Measurements from ENCODE around the gene MSL3B.

Gene MSL3B

DNA sequence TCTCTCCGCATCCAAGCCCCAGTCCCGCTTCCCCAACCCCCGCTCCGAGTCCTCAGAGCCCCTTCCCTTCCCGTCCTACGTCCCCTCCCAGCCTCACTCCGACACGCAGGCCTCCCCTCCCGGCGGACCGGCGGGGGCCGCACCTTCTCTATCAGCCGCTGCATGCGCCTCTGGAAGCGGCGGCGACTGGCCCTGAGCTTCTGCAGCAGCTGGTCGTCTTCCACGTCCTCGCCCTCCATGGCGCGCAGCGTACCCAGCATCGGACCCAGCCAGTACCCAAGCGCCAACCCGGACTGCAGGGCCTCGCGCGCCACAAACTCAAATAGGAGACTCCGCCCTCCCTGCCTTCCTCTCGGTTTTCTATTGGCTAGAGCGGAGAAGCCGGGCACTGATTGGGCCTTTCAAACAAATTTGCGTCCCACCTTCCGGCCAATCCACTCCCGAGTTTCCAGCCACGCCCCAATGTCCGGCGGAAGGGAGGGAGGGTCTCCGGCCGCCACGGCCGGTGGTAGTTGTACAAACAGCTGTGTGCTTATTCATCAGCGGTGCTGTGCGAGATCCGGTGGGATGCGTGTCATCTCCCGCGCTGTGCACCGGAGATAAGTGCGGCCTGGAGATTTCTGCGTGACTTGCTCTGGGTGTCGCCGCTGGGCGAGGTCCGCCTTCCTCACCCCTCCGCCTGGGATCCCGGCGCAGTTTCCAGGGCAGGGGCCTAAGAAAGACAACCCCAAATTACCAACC is 13.8 kb downstream of the MSL3B start, which contains the start of gene HJURP:
TSS of gene HJURP (minus strand) at position 295 of the 741 bp plus-strand sequence. CDS start at position 260, 35 bp downstream.
- no peak within 1 kb of the TSS for H3K27ac ChIP-seq (ENCODE audit: low read depth, low read length)
- H3K4me3 ChIP-seq (ENCODE audit: low read length in 3 of 3) = peak within 1 kb of the TSS; percentile 72 to 96 (median 90)
- H3K27me3 ChIP-seq (ENCODE audit: control insufficient read depth in 3 of 3, insufficient read depth in 3 of 3, low read length in 3 of 3) = peaks cover 0 to 13% (median 0%) of the 10 kb centered on the region in 3 donors
- H3K36me3 ChIP-seq (ENCODE audit: control insufficient read depth in 3 of 3, insufficient read depth in 3 of 3, low read length in 3 of 3) = no peaks in the 10 kb centered on the region
- H3K4me1 ChIP-seq (ENCODE audit: control insufficient read depth in 3 of 3, insufficient read depth in 3 of 3, low read length in 3 of 3) = peaks cover 5 to 17% (median 13%) of the 10 kb centered on the region in 3 donors
- peak within 1 kb of the TSS; percentile 66 to 81 (median 81) for H3K9ac ChIP-seq (ENCODE audit: low read depth in 1 of 3, low read length in 3 of 3)
- no peaks in the 10 kb centered on the region for H3K9me3 ChIP-seq (ENCODE audit: control insufficient read depth in 3 of 3, low read length in 3 of 3)

DNA sequence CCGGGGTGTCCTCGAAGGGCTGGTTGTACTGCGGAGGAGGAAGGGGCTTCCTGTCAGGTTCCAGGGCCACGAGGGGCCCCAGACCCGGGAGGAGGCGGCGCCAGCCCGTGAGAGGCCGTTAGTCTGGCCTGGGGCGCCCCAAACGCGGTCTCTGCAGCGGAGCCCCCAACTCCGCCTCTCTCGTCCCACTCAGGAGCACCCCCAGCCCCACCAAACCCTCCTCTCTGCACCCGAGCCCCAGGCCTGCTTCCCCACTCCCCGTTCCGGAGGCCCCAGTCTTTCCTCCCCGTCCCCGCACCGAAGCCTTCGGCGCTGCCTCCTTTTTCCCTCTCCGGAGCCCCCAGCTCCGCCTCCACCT is 14.3 kb downstream of the MSL3B start:
- Histone ChIP-seq H3K9me3 (ENCODE audit: control insufficient read depth in 3 of 3, low read length in 3 of 3) (no peaks in the 10 kb centered on the region), H3K27me3 (ENCODE audit: control insufficient read depth in 3 of 3, insufficient read depth in 3 of 3, low read length in 3 of 3) (peaks cover 0 to 13% (median 0%) of the 10 kb centered on the region in 3 donors), H3K9ac (ENCODE audit: low read depth in 1 of 3, low read length in 3 of 3) (peak overlapping the region in 2 of 3 donors; percentile 33 to 43), H3K4me3 (ENCODE audit: low read length in 3 of 3) (peak overlapping the region; percentile 72 to 96 (median 90)), H3K36me3 (ENCODE audit: control insufficient read depth in 3 of 3, insufficient read depth in 3 of 3, low read length in 3 of 3) (no peaks in the 10 kb centered on the region), H3K27ac (ENCODE audit: low read depth, low read length) (no peak overlapping the region), H3K4me1 (ENCODE audit: control insufficient read depth in 3 of 3, insufficient read depth in 3 of 3, low read length in 3 of 3) (peaks cover 5 to 17% (median 13%) of the 10 kb centered on the region in 3 donors)

DNA sequence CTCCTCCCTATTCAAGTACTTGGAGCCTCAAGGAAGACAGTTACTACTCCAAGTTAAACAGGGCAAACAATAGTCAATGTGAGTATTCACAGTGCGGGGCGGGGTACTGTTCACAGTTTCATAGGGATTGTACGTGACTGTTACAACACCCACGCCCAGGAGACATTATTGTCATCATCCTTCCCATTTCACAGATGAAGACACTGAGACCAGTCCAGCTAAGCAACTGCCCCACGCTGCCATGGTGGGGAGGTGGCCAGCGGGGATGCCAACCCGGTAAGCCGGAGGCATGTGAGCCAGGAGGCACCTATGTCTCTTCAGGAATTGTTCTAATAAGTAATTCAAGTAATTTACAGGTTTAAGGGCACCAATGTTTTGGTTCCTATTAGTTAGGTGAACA is 14.8 kb downstream of the MSL3B start:
- no peak overlapping the region for H3K9ac ChIP-seq (ENCODE audit: low read depth in 1 of 3, low read length in 3 of 3)
- H3K27ac ChIP-seq (ENCODE audit: low read depth, low read length) = no peak overlapping the region
- no peaks in the 10 kb centered on the region for H3K36me3 ChIP-seq (ENCODE audit: control insufficient read depth in 3 of 3, insufficient read depth in 3 of 3, low read length in 3 of 3)
- H3K4me1 ChIP-seq (ENCODE audit: control insufficient read depth in 3 of 3, insufficient read depth in 3 of 3, low read length in 3 of 3) = peaks cover 5 to 17% (median 13%) of the 10 kb centered on the region in 3 donors
- H3K27me3 ChIP-seq (ENCODE audit: control insufficient read depth in 3 of 3, insufficient read depth in 3 of 3, low read length in 3 of 3) = peaks cover 0 to 13% (median 0%) of the 10 kb centered on the region in 3 donors
- H3K9me3 ChIP-seq (ENCODE audit: control insufficient read depth in 3 of 3, low read length in 3 of 3) = no peaks in the 10 kb centered on the region
- peak overlapping the region in 2 of 3 donors; percentile 13 to 72 for H3K4me3 ChIP-seq (ENCODE audit: low read length in 3 of 3)

DNA sequence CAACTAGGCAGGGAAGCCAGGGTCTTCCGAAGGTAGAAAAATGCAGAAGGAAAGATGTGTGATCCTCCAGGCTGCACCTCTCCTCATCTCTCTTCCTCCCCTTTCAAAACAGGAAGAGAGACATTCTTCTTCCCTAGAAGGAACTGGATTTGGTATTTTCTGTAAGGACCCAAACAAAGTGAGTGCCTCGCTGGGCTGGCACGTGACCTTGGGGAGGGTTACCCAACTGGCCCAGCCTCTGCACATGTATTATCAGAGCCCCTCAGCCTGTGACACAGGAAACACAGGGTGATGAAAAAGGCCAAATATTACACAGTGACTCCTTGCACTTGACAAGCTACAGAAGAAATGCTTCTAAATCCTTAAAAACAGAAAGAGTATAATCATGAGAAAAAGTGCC is 16.1 kb downstream of the MSL3B start:
- Histone ChIP-seq H3K36me3 (ENCODE audit: control insufficient read depth in 3 of 3, insufficient read depth in 3 of 3, low read length in 3 of 3) (no peaks in the 10 kb centered on the region), H3K9ac (ENCODE audit: low read depth in 1 of 3, low read length in 3 of 3) (no peak overlapping the region), H3K27ac (ENCODE audit: low read depth, low read length) (no peak overlapping the region), H3K4me1 (ENCODE audit: control insufficient read depth in 3 of 3, insufficient read depth in 3 of 3, low read length in 3 of 3) (peaks cover 5 to 17% (median 13%) of the 10 kb centered on the region in 3 donors), H3K4me3 (ENCODE audit: low read length in 3 of 3) (no peak overlapping the region), H3K27me3 (ENCODE audit: control insufficient read depth in 3 of 3, insufficient read depth in 3 of 3, low read length in 3 of 3) (peaks cover 0 to 13% (median 0%) of the 10 kb centered on the region in 3 donors), H3K9me3 (ENCODE audit: control insufficient read depth in 3 of 3, low read length in 3 of 3) (no peaks in the 10 kb centered on the region)

DNA sequence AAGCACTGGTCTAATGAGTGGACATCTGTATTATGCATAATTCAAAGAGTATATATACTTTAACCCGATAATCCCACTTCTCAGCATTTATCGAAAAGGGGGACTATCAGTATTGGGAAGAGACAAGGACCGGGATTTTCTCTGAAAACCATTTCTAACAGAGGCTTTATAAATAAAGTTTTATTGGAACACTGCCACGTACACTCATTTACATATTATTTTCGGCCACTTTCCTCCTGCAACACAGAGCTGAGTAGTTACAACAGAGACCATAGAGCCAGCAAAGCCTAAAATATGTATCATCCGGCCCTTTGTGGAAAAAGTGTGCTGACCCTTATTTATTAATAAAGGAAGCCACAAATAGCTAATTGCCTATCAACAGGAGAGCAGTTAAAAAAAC is 17.0 kb downstream of the MSL3B start:
- Histone ChIP-seq H3K36me3 (ENCODE audit: control insufficient read depth in 3 of 3, insufficient read depth in 3 of 3, low read length in 3 of 3) (no peaks in the 10 kb centered on the region), H3K4me1 (ENCODE audit: control insufficient read depth in 3 of 3, insufficient read depth in 3 of 3, low read length in 3 of 3) (peaks cover 5 to 17% (median 13%) of the 10 kb centered on the region in 3 donors), H3K27ac (ENCODE audit: low read depth, low read length) (no peak overlapping the region), H3K9me3 (ENCODE audit: control insufficient read depth in 3 of 3, low read length in 3 of 3) (no peaks in the 10 kb centered on the region), H3K27me3 (ENCODE audit: control insufficient read depth in 3 of 3, insufficient read depth in 3 of 3, low read length in 3 of 3) (peaks cover 0 to 13% (median 0%) of the 10 kb centered on the region in 3 donors), H3K4me3 (ENCODE audit: low read length in 3 of 3) (no peak overlapping the region), H3K9ac (ENCODE audit: low read depth in 1 of 3, low read length in 3 of 3) (no peak overlapping the region)

DNA sequence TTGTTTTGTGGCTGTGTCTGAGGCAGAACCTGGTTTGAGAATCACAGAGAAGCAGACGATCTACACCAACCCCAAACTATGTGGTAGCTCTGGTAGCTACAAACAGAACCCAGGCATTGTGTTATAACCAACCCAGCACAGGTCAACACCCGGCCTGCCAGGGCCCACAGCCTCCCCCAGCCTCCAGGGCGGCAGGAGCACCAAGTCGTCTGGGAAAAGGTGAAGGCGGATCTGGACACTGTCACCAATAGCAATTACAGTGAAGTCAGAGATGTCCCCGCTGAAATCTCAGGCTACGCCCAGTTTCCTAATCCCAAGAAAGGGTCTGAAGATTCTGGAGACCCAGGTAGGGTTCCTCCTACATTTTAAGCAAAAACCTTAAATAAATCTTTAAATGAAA is 17.4 kb downstream of the MSL3B start:
- Histone ChIP-seq H3K4me1 (ENCODE audit: control insufficient read depth in 3 of 3, insufficient read depth in 3 of 3, low read length in 3 of 3) (peaks cover 5 to 17% (median 13%) of the 10 kb centered on the region in 3 donors), H3K9ac (ENCODE audit: low read depth in 1 of 3, low read length in 3 of 3) (no peak overlapping the region), H3K27me3 (ENCODE audit: control insufficient read depth in 3 of 3, insufficient read depth in 3 of 3, low read length in 3 of 3) (peaks cover 0 to 13% (median 0%) of the 10 kb centered on the region in 3 donors), H3K4me3 (ENCODE audit: low read length in 3 of 3) (no peak overlapping the region), H3K27ac (ENCODE audit: low read depth, low read length) (no peak overlapping the region), H3K36me3 (ENCODE audit: control insufficient read depth in 3 of 3, insufficient read depth in 3 of 3, low read length in 3 of 3) (no peaks in the 10 kb centered on the region), H3K9me3 (ENCODE audit: control insufficient read depth in 3 of 3, low read length in 3 of 3) (no peaks in the 10 kb centered on the region)

DNA sequence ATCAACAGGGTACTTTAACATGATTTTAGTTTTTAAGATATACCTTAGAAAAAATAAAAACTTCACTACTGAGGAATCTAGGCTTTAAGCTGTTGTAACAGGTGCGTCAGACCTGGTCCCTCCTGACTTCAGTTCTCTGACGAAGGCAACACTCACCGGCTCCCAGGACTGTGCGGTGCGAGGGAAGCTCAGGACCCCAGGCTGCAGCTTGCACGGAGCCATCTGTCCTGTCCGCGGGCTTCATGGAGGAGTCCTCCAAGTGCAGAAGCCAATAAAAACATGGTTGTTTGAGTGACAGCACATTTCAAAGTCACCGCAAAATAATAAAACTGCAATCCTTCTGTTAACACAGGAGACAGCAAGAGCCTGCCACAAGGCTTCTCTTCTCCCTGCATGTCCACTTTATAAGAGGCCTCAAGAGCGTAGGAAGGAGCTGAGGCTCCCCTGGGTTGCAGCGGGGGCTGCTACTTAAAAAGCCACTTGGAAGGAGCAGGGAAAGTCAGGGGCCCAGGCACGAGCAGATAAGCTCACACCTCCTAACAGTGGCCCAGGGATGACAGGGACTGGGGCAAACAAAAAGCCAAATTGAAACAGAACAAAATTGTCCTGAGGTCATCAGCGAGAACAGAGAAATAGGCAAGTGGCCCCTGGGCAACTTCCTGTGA is 18.4 kb downstream of the MSL3B start:
- H3K27me3 ChIP-seq (ENCODE audit: control insufficient read depth in 3 of 3, insufficient read depth in 3 of 3, low read length in 3 of 3) = peaks cover 0 to 13% (median 0%) of the 10 kb centered on the region in 3 donors
- H3K36me3 ChIP-seq (ENCODE audit: control insufficient read depth in 3 of 3, insufficient read depth in 3 of 3, low read length in 3 of 3) = no peaks in the 10 kb centered on the region
- no peak overlapping the region for H3K9ac ChIP-seq (ENCODE audit: low read depth in 1 of 3, low read length in 3 of 3)
- H3K9me3 ChIP-seq (ENCODE audit: control insufficient read depth in 3 of 3, low read length in 3 of 3) = no peaks in the 10 kb centered on the region
- H3K4me3 ChIP-seq (ENCODE audit: low read length in 3 of 3) = no peak overlapping the region
- H3K4me1 ChIP-seq (ENCODE audit: control insufficient read depth in 3 of 3, insufficient read depth in 3 of 3, low read length in 3 of 3) = peaks cover 5 to 11% (median 9%) of the 10 kb centered on the region in 3 donors
- H3K27ac ChIP-seq (ENCODE audit: low read depth, low read length) = no peak overlapping the region

DNA sequence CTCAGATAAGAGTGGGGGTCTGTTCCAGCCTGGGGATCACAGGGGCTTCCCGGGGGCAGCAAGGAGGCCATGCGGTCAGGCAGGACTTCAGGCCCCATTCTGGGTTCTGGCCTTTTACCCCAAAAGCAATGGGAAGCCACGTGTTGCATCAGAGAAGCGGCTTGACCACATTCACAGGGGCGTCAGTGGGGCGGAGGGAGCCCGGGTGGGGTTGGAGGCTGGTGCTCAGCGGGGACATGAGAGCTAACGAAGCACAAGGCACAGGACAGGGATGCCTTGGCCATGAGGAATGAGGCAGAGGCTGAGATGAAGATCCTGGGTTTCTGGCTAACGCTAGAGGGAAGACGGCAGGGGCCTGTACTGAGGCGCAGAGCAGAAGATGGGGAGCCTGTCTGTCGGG is 19.9 kb downstream of the MSL3B start:
- H3K4me3 ChIP-seq (ENCODE audit: low read length in 3 of 3) = no peak overlapping the region
- H3K36me3 ChIP-seq (ENCODE audit: control insufficient read depth in 3 of 3, insufficient read depth in 3 of 3, low read length in 3 of 3) = no peaks in the 10 kb centered on the region
- H3K9me3 ChIP-seq (ENCODE audit: control insufficient read depth in 3 of 3, low read length in 3 of 3) = no peaks in the 10 kb centered on the region
- H3K9ac ChIP-seq (ENCODE audit: low read depth in 1 of 3, low read length in 3 of 3) = no peak overlapping the region
- peaks cover 0 to under 1% (median under 1%) of the 10 kb centered on the region in 3 donors for H3K4me1 ChIP-seq (ENCODE audit: control insufficient read depth in 3 of 3, insufficient read depth in 3 of 3, low read length in 3 of 3)
- peaks cover 0 to 13% (median 0%) of the 10 kb centered on the region in 3 donors for H3K27me3 ChIP-seq (ENCODE audit: control insufficient read depth in 3 of 3, insufficient read depth in 3 of 3, low read length in 3 of 3)
- H3K27ac ChIP-seq (ENCODE audit: low read depth, low read length) = no peak overlapping the region

DNA sequence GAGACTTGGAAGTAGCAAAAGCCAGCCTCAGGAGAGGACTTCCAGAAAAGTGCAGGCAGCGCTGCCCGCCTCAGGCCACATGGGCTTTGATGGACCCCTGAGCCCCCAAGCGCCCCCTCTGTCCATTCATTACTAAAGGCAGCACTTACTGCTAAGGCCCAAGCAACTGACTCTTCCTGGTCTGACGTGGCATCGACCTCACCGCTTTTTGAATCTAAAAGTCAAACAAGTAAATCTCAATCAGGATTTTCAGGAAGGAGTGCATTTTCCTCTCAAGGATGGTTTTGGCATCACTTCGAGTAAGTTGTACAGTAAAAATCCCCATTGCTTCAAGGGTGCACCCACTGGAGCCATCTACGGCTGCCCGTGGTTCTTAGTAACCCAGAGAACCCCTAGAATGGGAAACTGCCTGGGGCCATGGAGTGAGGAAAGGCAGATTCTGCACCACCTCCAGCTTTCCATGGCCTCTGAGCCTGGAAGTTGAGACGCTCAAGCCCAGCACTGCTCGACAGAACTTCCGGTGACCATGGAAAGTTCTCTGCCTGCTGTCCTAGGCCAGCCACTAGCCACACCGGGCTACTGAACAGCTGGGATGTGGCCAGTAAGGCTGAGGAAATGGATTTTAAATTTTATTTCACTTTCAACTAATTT is 20.8 kb downstream of the MSL3B start:
- H3K36me3 ChIP-seq (ENCODE audit: control insufficient read depth in 3 of 3, insufficient read depth in 3 of 3, low read length in 3 of 3) = no peaks in the 10 kb centered on the region
- no peaks in the 10 kb centered on the region for H3K9me3 ChIP-seq (ENCODE audit: control insufficient read depth in 3 of 3, low read length in 3 of 3)
- H3K9ac ChIP-seq (ENCODE audit: low read depth in 1 of 3, low read length in 3 of 3) = no peak overlapping the region
- no peak overlapping the region for H3K27ac ChIP-seq (ENCODE audit: low read depth, low read length)
- peaks cover 0 to 13% (median 0%) of the 10 kb centered on the region in 3 donors for H3K27me3 ChIP-seq (ENCODE audit: control insufficient read depth in 3 of 3, insufficient read depth in 3 of 3, low read length in 3 of 3)
- H3K4me1 ChIP-seq (ENCODE audit: control insufficient read depth in 3 of 3, insufficient read depth in 3 of 3, low read length in 3 of 3) = no peaks in the 10 kb centered on the region
- no peak overlapping the region for H3K4me3 ChIP-seq (ENCODE audit: low read length in 3 of 3)
